ENCODE data around the gene TAX1BP3. TPM values are rescaled to one million over a fixed set of nuclear protein-coding genes. Genes with fewer than 3 reads are reported as not detected.

Gene TAX1BP3
- total RNA-seq, 2 donors from 2014 or later = 148 to 195 TPM

- Histone ChIP-seq H3K36me3 (peaks cover 12% of the 10 kb centered on the region), H3K9me3 (no peaks in the 10 kb centered on the region), H3K9ac (ENCODE audit: low read depth in 2 of 2, low read length in 2 of 2) (no peak overlapping the region), H3K4me1 (no peaks in the 10 kb centered on the region), H3K27me3 (no peaks in the 10 kb centered on the region), H3K27ac (no peak overlapping the region), H3K4me3 (no peak overlapping the region)
- intact Hi-C loops (cut with DNase I) = no loop called here
- TF ChIP-seq CTCF (IDR thresholded peaks at IDR 0.05) = no peak
- DNase-seq = no peak
Measured at GRCh38 chr17:3621146-3621720, 47.1 kb downstream of the TAX1BP3 start.

GRCh38 chr17:3615160-3615870 lies 53.1 kb downstream of the TAX1BP3 start:
- intact Hi-C loops (cut with DNase I) = no loop called here
- no peak overlapping the region for H3K4me3 ChIP-seq
- no peaks in the 10 kb centered on the region for H3K27me3 ChIP-seq
- H3K9me3 ChIP-seq = no peaks in the 10 kb centered on the region
- H3K36me3 ChIP-seq = peaks cover 3% of the 10 kb centered on the region
- H3K27ac ChIP-seq = no peak overlapping the region
- TF ChIP-seq CTCF (IDR thresholded peaks at IDR 0.05) = no peak
- no peak overlapping the region for H3K9ac ChIP-seq (ENCODE audit: low read depth in 2 of 2, low read length in 2 of 2)
- H3K4me1 ChIP-seq = no peaks in the 10 kb centered on the region
- DNase-seq = no peak

- Histone ChIP-seq H3K9me3 (no peaks in the 10 kb centered on the region), H3K36me3 (peaks cover 10% of the 10 kb centered on the region), H3K4me1 (no peaks in the 10 kb centered on the region), H3K9ac (ENCODE audit: low read depth in 2 of 2, low read length in 2 of 2) (no peak overlapping the region), H3K27ac (no peak overlapping the region), H3K27me3 (no peaks in the 10 kb centered on the region), H3K4me3 (no peak overlapping the region)
- TF ChIP-seq CTCF (IDR thresholded peaks at IDR 0.05) = no peak
- intact Hi-C loops (cut with DNase I) = no loop called here
- DNase-seq = peak; percentile 58
Measured at GRCh38 chr17:3613124-3613523, 55.3 kb downstream of the TAX1BP3 start.

Other genes with a start within 250 kb of the TAX1BP3 start
- gene OR1E2, start 234.7 kb downstream of the TAX1BP3 start, total RNA-seq = not detected
- gene SPATA22, start 196.8 kb downstream of the TAX1BP3 start, total RNA-seq = not detected
- gene ASPA, start 192.6 kb downstream of the TAX1BP3 start, total RNA-seq = 1 to 10 TPM in 1 of 2 donors, under 1 TPM in 1; 0.59 to 2.0 TPM
- gene TRPV3, start 110.8 kb downstream of the TAX1BP3 start, total RNA-seq = 1 to 10 TPM; 2.3 to 7.4 TPM
- 1 to 10 TPM; 2.8 to 8.8 TPM for gene TRPV1, start 59.2 kb downstream of the TAX1BP3 start, total RNA-seq
- gene SHPK, start 32.3 kb downstream of the TAX1BP3 start, total RNA-seq = 10 to 100 TPM; 21.5 to 23.5 TPM
- gene CTNS, start 31.8 kb downstream of the TAX1BP3 start, total RNA-seq = 1 to 10 TPM; 7.9 to 8.1 TPM
- 10 to 100 TPM; 38.1 to 61.2 TPM for gene EMC6, start 234 bp upstream of the TAX1BP3 start, total RNA-seq
- 1 to 10 TPM in 1 of 2 donors, under 1 TPM in 1; 0.93 to 1.5 TPM for gene P2RX5, start 27.6 kb upstream of the TAX1BP3 start, total RNA-seq
- gene HASPIN, start 55.3 kb upstream of the TAX1BP3 start, total RNA-seq = 10 to 100 TPM in 1 of 2 donors, 1 to 10 TPM in 1; 2.6 to 13.2 TPM
- gene ITGAE, start 132.6 kb upstream of the TAX1BP3 start, total RNA-seq = 10 to 100 TPM; 14.7 to 14.9 TPM
- 10 to 100 TPM; 31.3 to 41.2 TPM for gene NCBP3, start 177.7 kb upstream of the TAX1BP3 start, total RNA-seq
- gene CAMKK1, start 224.5 kb upstream of the TAX1BP3 start, total RNA-seq = 1 to 10 TPM; 3.6 to 7.2 TPM
- gene P2RX1, start 247.9 kb upstream of the TAX1BP3 start, total RNA-seq = 1 to 10 TPM; 2.7 to 4.8 TPM

Measured in colonic mucosa (tissue), 4 donors.